ENCODE measurements around the gene CBR1. TPM values are rescaled to one million over a fixed set of nuclear protein-coding genes. Genes with fewer than 3 reads are reported as not detected.

The CBR1 gene
- total RNA-seq, 2 experiments from 2014 or later: 45.6 to 47.2 TPM

GRCh38 chr21:36109868-36110267 is 40.0 kb downstream of the CBR1 start:
- Mint-ChIP-seq H3K4me3 (no peak overlapping the region), H3K27me3 (peaks cover 14% of the 10 kb centered on the region), H3K27ac (no peak overlapping the region), H3K4me1 (ENCODE audit: low read depth) (peaks cover 11% of the 10 kb centered on the region), H3K36me3 (no peaks in the 10 kb centered on the region), H3K9me3 (no peaks in the 10 kb centered on the region)
- ChIA-PET CTCF (interaction anchor here (3.6 kb wide), 1 partner anchor 16 kb away, joined by 14 read pairs; no protein-coding TSS in a partner anchor), POLR2A (no interaction called here)
- intact Hi-C loops (cut with micrococcal nuclease): loop anchor here (10.0 kb wide), 2 partner anchors 175 to 265 kb away; no protein-coding TSS in a partner anchor
- no peak for DNase-seq

GRCh38 chr21:36111238-36111637 is 41.4 kb downstream of the CBR1 start:
- H3K36me3 Mint-ChIP-seq: no peaks in the 10 kb centered on the region
- H3K4me3 Mint-ChIP-seq: no peak overlapping the region
- H3K27ac Mint-ChIP-seq: no peak overlapping the region
- CTCF ChIA-PET: interaction anchor here (1.4 to 3.6 kb wide), 3 partner anchors 8 to 58 kb away, joined by 5 to 14 read pairs (median 8); no protein-coding TSS in a partner anchor
- H3K4me1 Mint-ChIP-seq (ENCODE audit: low read depth): peaks cover 10% of the 10 kb centered on the region
- no peaks in the 10 kb centered on the region for H3K9me3 Mint-ChIP-seq
- peaks cover 5% of the 10 kb centered on the region for H3K27me3 Mint-ChIP-seq
- intact Hi-C loops (cut with micrococcal nuclease): loop anchor here (10.0 kb wide), 2 partner anchors 176 to 266 kb away; no protein-coding TSS in a partner anchor
- POLR2A ChIA-PET: no interaction called here
- DNase-seq: no peak

GRCh38 chr21:36113647-36114428 is 44.0 kb downstream of the CBR1 start:
- Mint-ChIP-seq H3K4me1 (ENCODE audit: low read depth) (peaks cover 10% of the 10 kb centered on the region), H3K36me3 (no peaks in the 10 kb centered on the region), H3K4me3 (peak overlapping the region; percentile 76), H3K9me3 (peaks cover 5% of the 10 kb centered on the region), H3K27me3 (no peaks in the 10 kb centered on the region), H3K27ac (peak overlapping the region; percentile 28)
- intact Hi-C loops (cut with micrococcal nuclease): loop anchor here (2.0 to 10.0 kb wide), 3 partner anchors 53 to 269 kb away; partner anchors contain the start of gene SETD4
- ChIA-PET POLR2A (interaction anchor here (0.6 to 0.9 kb wide), 2 partner anchors 21 to 363 kb away, joined by 3 to 4 read pairs; partner anchors contain the start of gene CBR3), CTCF (interaction anchor here (0.6 to 3.6 kb wide), 20 partner anchors 10 to 1044 kb away, joined by 3 to 19 read pairs (median 4); partner anchors contain the start of gene SETD4)
- DNase-seq: peak; percentile 43

GRCh38 chr21:36115138-36115730 is 45.4 kb downstream of the CBR1 start:
- no peaks in the 10 kb centered on the region for H3K27me3 Mint-ChIP-seq
- ChIA-PET CTCF (interaction anchor here (1.0 to 2.5 kb wide), 2 partner anchors 11 to 46 kb away, joined by 5 to 16 read pairs; no protein-coding TSS in a partner anchor), POLR2A (no interaction called here)
- no peak for DNase-seq
- H3K36me3 Mint-ChIP-seq: no peaks in the 10 kb centered on the region
- peaks cover 10% of the 10 kb centered on the region for H3K4me1 Mint-ChIP-seq (ENCODE audit: low read depth)
- intact Hi-C loops (cut with micrococcal nuclease): loop anchor here (10.0 kb wide), 2 partner anchors 180 to 270 kb away; no protein-coding TSS in a partner anchor
- no peak overlapping the region for H3K27ac Mint-ChIP-seq
- H3K4me3 Mint-ChIP-seq: no peak overlapping the region
- peaks cover 5% of the 10 kb centered on the region for H3K9me3 Mint-ChIP-seq

GRCh38 chr21:36117286-36117741 is 47.5 kb downstream of the CBR1 start:
- H3K27ac Mint-ChIP-seq: no peak overlapping the region
- ChIA-PET POLR2A (no interaction called here), CTCF (interaction anchor here (0.8 to 2.5 kb wide), 2 partner anchors 9 to 89 kb away, joined by 3 to 16 read pairs; no protein-coding TSS in a partner anchor)
- peaks cover 5% of the 10 kb centered on the region for H3K9me3 Mint-ChIP-seq
- H3K4me1 Mint-ChIP-seq (ENCODE audit: low read depth): peaks cover 10% of the 10 kb centered on the region
- H3K27me3 Mint-ChIP-seq: no peaks in the 10 kb centered on the region
- intact Hi-C loops (cut with micrococcal nuclease): loop anchor here (10.0 kb wide), 2 partner anchors 183 to 273 kb away; no protein-coding TSS in a partner anchor
- DNase-seq: no peak
- H3K4me3 Mint-ChIP-seq: no peak overlapping the region
- no peaks in the 10 kb centered on the region for H3K36me3 Mint-ChIP-seq

- Mint-ChIP-seq H3K9me3 (peaks cover 5% of the 10 kb centered on the region), H3K27ac (no peak overlapping the region), H3K27me3 (no peaks in the 10 kb centered on the region), H3K4me1 (ENCODE audit: low read depth) (peaks cover 2% of the 10 kb centered on the region), H3K4me3 (no peak overlapping the region), H3K36me3 (no peaks in the 10 kb centered on the region)
- ChIA-PET CTCF (no interaction called here), POLR2A (no interaction called here)
- intact Hi-C loops (cut with micrococcal nuclease): no loop called here
- DNase-seq: no peak
Observed at GRCh38 chr21:36120304-36120888, 50.6 kb downstream of the CBR1 start.

Other genes starting within 250 kb of the CBR1 start
- 10 to 100 TPM; 13.5 to 18.9 TPM for gene SETD4, start 9.5 kb upstream of the CBR1 start, total RNA-seq
- 10 to 100 TPM; 25.8 to 27.6 TPM for gene CBR3, start 65.1 kb downstream of the CBR1 start, total RNA-seq
- gene DOP1B, start 86.8 kb downstream of the CBR1 start, total RNA-seq: 10 to 100 TPM; 19.4 to 19.6 TPM

Data from activated CD4-positive, alpha-beta memory T cell treated with anti-CD3 and anti-CD28 coated beads for 36 hours (primary cell).